ENCODE measurements around the gene LMTK3.

The LMTK3 gene

GRCh38 chr19:48477698-48478338 lies 33.8 kb downstream of the LMTK3 start:
- TF ChIP-seq EZH2 (IDR thresholded peaks at IDR 0.05; ENCODE audit: borderline replicate concordance, low read depth, low read length, severe bottlenecking) (no peak), CTCF (IDR thresholded peaks at IDR 0.05; ENCODE audit: borderline replicate concordance, extremely low read depth, low read length, poor library complexity, severe bottlenecking) (no peak)
- no peak overlapping the region for H3K4me2 ChIP-seq (ENCODE audit: insufficient read depth, low read length)
- no peak overlapping the region for H2AFZ ChIP-seq (ENCODE audit: low read depth, low read length)
- DNase-seq = no peak
- 0 out of 2 replicates have a peak, but pooled peaks cover 3% of the 10 kb centered on the region for H3K79me2 ChIP-seq (ENCODE audit: insufficient read depth, low read length)
- no peak overlapping the region for H3K4me3 ChIP-seq (ENCODE audit: low read depth in 1 of 2, low read length in 2 of 2)
- no peaks in the 10 kb centered on the region for H3K4me1 ChIP-seq (ENCODE audit: insufficient read depth, low read length)
- ATAC-seq (ENCODE audit: insufficient read depth, low read depth) = no peak
- peaks cover 81% of the 10 kb centered on the region for H3K36me3 ChIP-seq (ENCODE audit: insufficient read depth, low read length)
- peaks cover 68% of the 10 kb centered on the region for H4K20me1 ChIP-seq (ENCODE audit: insufficient read depth, low read length)
- H3K27me3 ChIP-seq (ENCODE audit: insufficient read depth, low read length, poor library complexity) = no peaks in the 10 kb centered on the region
- H3K27ac ChIP-seq (ENCODE audit: low read length) = no peak overlapping the region
- H3K9me3 ChIP-seq (ENCODE audit: insufficient read depth, low read length, severe bottlenecking) = no peaks in the 10 kb centered on the region
- no peak overlapping the region for H3K9ac ChIP-seq (ENCODE audit: low read depth, low read length)

DNA sequence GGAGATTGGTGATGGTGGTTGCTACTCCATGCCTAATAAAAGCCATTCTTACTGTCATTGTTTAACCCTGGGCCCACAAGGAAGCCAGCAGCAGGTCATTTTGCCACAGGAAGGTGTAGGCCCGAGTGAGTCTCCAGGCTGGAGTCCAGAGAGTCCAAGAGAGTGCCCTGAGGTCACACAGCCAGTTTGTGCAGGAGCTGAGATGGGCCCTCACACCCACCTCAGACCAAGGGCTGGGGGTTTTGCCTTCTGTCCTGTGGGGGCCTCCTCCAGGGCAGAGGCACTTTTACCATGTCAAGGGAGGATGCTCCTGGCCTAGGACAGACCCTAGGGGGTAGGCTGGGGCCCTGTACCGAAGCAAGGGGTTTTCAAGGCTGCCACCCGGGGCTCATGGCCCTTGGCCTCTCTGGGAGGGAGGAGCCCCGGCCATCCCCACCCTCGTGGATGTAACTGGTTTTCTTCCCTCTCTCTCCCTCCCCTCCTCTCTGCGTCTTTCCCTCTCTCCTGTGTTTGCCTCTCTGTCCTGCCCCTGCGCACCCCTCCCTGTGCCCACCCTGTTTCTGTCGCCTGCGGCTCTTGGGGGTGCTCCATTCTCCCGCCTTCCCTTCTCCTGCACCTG lies 34.5 kb downstream of the LMTK3 start:
- Histone ChIP-seq H3K79me2 (ENCODE audit: insufficient read depth, low read length) (peaks cover 8% of the 10 kb centered on the region), H3K9me3 (ENCODE audit: insufficient read depth, low read length, severe bottlenecking) (no peaks in the 10 kb centered on the region), H2AFZ (ENCODE audit: low read depth, low read length) (no peak overlapping the region), H3K4me3 (ENCODE audit: low read depth in 1 of 2, low read length in 2 of 2) (no peak overlapping the region), H3K4me2 (ENCODE audit: insufficient read depth, low read length) (no peak overlapping the region), H3K27ac (ENCODE audit: low read length) (no peak overlapping the region), H3K27me3 (ENCODE audit: insufficient read depth, low read length, poor library complexity) (no peaks in the 10 kb centered on the region), H3K4me1 (ENCODE audit: insufficient read depth, low read length) (peaks cover under 1% of the 10 kb centered on the region; the same call in 1 of the 2 replicates), H3K36me3 (ENCODE audit: insufficient read depth, low read length) (peaks cover 86% of the 10 kb centered on the region), H4K20me1 (ENCODE audit: insufficient read depth, low read length) (peaks cover 74% of the 10 kb centered on the region), H3K9ac (ENCODE audit: low read depth, low read length) (no peak overlapping the region)
- ATAC-seq (ENCODE audit: insufficient read depth, low read depth) (no peak), DNase-seq (no peak)
- TF ChIP-seq CTCF (IDR thresholded peaks at IDR 0.05; ENCODE audit: borderline replicate concordance, extremely low read depth, low read length, poor library complexity, severe bottlenecking) (no peak), EZH2 (IDR thresholded peaks at IDR 0.05; ENCODE audit: borderline replicate concordance, low read depth, low read length, severe bottlenecking) (no peak)

DNA sequence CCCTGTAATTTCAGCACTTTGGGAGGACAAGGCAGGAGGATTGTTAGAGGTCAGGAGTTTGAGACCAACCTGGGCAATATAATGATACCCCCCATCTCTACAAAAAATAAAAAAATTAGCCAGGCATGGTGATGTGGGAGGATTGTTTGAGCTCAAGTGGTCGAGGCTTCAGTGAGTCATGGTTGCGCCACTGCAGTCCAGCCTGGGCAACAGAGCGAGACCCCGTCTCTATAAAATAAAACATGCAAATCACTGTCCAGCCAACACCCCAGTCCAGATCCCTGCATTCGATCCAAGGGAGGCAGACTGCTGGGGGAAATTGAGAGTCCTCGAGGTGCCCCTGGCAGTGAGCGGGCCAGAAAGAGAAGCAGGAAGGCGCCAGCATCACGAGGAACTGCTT lies 35.5 kb downstream of the LMTK3 start:
- no peak overlapping the region for H3K4me3 ChIP-seq (ENCODE audit: low read depth in 1 of 2, low read length in 2 of 2)
- no peak overlapping the region for H3K27ac ChIP-seq (ENCODE audit: low read length)
- H3K79me2 ChIP-seq (ENCODE audit: insufficient read depth, low read length) = peaks cover 18% of the 10 kb centered on the region
- H2AFZ ChIP-seq (ENCODE audit: low read depth, low read length) = no peak overlapping the region
- TF ChIP-seq CTCF (IDR thresholded peaks at IDR 0.05; ENCODE audit: borderline replicate concordance, extremely low read depth, low read length, poor library complexity, severe bottlenecking) (no peak), EZH2 (IDR thresholded peaks at IDR 0.05; ENCODE audit: borderline replicate concordance, low read depth, low read length, severe bottlenecking) (no peak)
- H3K4me2 ChIP-seq (ENCODE audit: insufficient read depth, low read length) = no peak overlapping the region
- no peak for DNase-seq
- H3K9me3 ChIP-seq (ENCODE audit: insufficient read depth, low read length, severe bottlenecking) = no peaks in the 10 kb centered on the region
- H3K9ac ChIP-seq (ENCODE audit: low read depth, low read length) = no peak overlapping the region
- no peak for ATAC-seq (ENCODE audit: insufficient read depth, low read depth)
- H3K4me1 ChIP-seq (ENCODE audit: insufficient read depth, low read length) = peaks cover 9% of the 10 kb centered on the region
- H3K36me3 ChIP-seq (ENCODE audit: insufficient read depth, low read length) = peaks cover 96% of the 10 kb centered on the region
- H4K20me1 ChIP-seq (ENCODE audit: insufficient read depth, low read length) = peaks cover 80% of the 10 kb centered on the region
- H3K27me3 ChIP-seq (ENCODE audit: insufficient read depth, low read length, poor library complexity) = no peaks in the 10 kb centered on the region

Measured in DND-41 (cell line).